Neural progenitor cell (in vitro differentiated cells): ENCODE results near the gene KLHL21. TPM values are rescaled to one million over a fixed set of nuclear protein-coding genes. Genes with fewer than 3 reads are reported as not detected.

ENCODE experiments used
- DNase-seq: peaks from one replicate; pipeline ENCODE4 v3.0.0-alpha.2; 2016; ENCODE audit warnings: low spot score
- H2AFZ ChIP-seq: fragments of 200-600 bp; sonication (generic); replicated peaks from 2 replicates; pipeline ENCODE4 v1.6.1; 2016; ENCODE audit warnings: antibody characterized with exemption
- H3F3A ChIP-seq: fragments of 200-600 bp; sonication (generic); 2 replicates; pipeline ENCODE4 v1.6.1; 2016; ENCODE audit warnings: antibody characterized with exemption, low read depth
- H3K27ac ChIP-seq: fragments of 200-600 bp; sonication (generic); 2 replicates; pipeline ENCODE4 v1.5.1; 2016; ENCODE audit warnings: mild to moderate bottlenecking
- H3K27me3 ChIP-seq: fragments of 200-600 bp; sonication (generic); 2 replicates; pipeline ENCODE4 v1.6.1; 2016; ENCODE audit warnings: mild to moderate bottlenecking, moderate library complexity
- H3K36me3 ChIP-seq: fragments of 200-600 bp; sonication (generic); 2 replicates; pipeline ENCODE4 v1.5.1; 2016
- H3K4me1 ChIP-seq: fragments of 200-600 bp; sonication (generic); 2 replicates; pipeline ENCODE4 v1.6.1; 2016; ENCODE audit warnings: mixed run types
- H3K4me2 ChIP-seq: fragments of 200-600 bp; sonication (generic); 2 replicates; pipeline ENCODE4 v1.6.1; 2016
- H3K4me3 ChIP-seq: fragments of 200-600 bp; sonication (generic); 2 replicates; pipeline ENCODE4 v1.5.1; 2016
- H3K79me2 ChIP-seq: fragments of 200-600 bp; sonication (generic); 2 replicates; pipeline ENCODE4 v1.6.1; 2016; ENCODE audit warnings: low read depth
- H3K9ac ChIP-seq: fragments of 200-600 bp; sonication (generic); 2 replicates; pipeline ENCODE4 v1.6.1; 2016
- H3K9me3 ChIP-seq: fragments of 200-600 bp; sonication (generic); 2 replicates; pipeline ENCODE4 v1.5.1; 2016; ENCODE audit warnings: low read depth
- H4K20me1 ChIP-seq: fragments of 200-600 bp; sonication (generic); 2 replicates; pipeline ENCODE4 v1.6.1; 2016; ENCODE audit warnings: low read depth
- H3K27ac Mint-ChIP-seq: 3 replicates; pipeline ENCODE4 v1.8.0; 2021; ENCODE audit warnings: mixed read lengths
- H3K27me3 Mint-ChIP-seq: 2 replicates; pipeline ENCODE4 v1.8.0; 2022; ENCODE audit warnings: low read depth, mild to moderate bottlenecking, inconsistent platforms, moderate library complexity, mixed read lengths; ENCODE audit not compliant: insufficient read depth
- H3K36me3 Mint-ChIP-seq: 3 replicates; pipeline ENCODE4 v1.8.0; 2021; ENCODE audit warnings: mixed read lengths
- H3K4me1 Mint-ChIP-seq: 3 replicates; pipeline ENCODE4 v1.8.0; 2021; ENCODE audit warnings: mixed read lengths
- H3K4me3 Mint-ChIP-seq: 3 replicates; pipeline ENCODE4 v1.8.0; 2021; ENCODE audit warnings: mild to moderate bottlenecking, moderate library complexity, mixed read lengths
- H3K9me3 Mint-ChIP-seq: 3 replicates; pipeline ENCODE4 v1.8.0; 2020; ENCODE audit warnings: mixed read lengths
- CTCF ChIP-seq: fragments of 200-600 bp; sonication (generic); IDR thresholded peaks from 2 replicates; pipeline ENCODE4 v1.5.1; 2017; ENCODE audit warnings: antibody characterized with exemption, mild to moderate bottlenecking
- EZH2 ChIP-seq: fragments of 200-600 bp; sonication (generic); IDR thresholded peaks from 2 replicates; pipeline ENCODE4 v1.6.1; 2017; ENCODE audit warnings: antibody characterized with exemption, mild to moderate bottlenecking, moderate library complexity
- EZH2phosphoT487 ChIP-seq: fragments of 200-600 bp; sonication (generic); IDR thresholded peaks from 2 replicates; pipeline ENCODE4 v1.6.1; 2017; ENCODE audit warnings: antibody characterized with exemption
- total RNA-seq: library from RNA; depleted of rRNA; stranded (reverse); fragments of >200 nt; gene quantifications from 2 replicates; pipeline ENCODE4 v1.2.3, GENCODE V29; 2015; ENCODE audit warnings: low replicate concordance

The KLHL21 gene
- total RNA-seq, 1 donor from 2014 or later, result 4.8 TPM

- H3K27ac ChIP-seq, result no peak overlapping the region
- Mint-ChIP-seq H3K4me3 (peak overlapping the region; percentile 44), H3K27ac (peak overlapping the region; percentile 27)
Observed at GRCh38 chr1:6584126-6585080, 18.3 kb downstream of the KLHL21 start.

GRCh38 chr1:6582370-6582769 is 20.3 kb downstream of the KLHL21 start:
- peaks cover 29% of the 10 kb centered on the region for H3K4me1 Mint-ChIP-seq
- Histone ChIP-seq H2AFZ (no peak overlapping the region), H3K4me1 (peaks cover 13% of the 10 kb centered on the region), H3K4me3 (no peak overlapping the region), H3K27ac (no peak overlapping the region), H3K9ac (no peak overlapping the region), H3K27me3 (no peaks in the 10 kb centered on the region), H3K9me3 (no peaks in the 10 kb centered on the region), H3K79me2 (peaks cover 26% of the 10 kb centered on the region), H3K4me2 (no peak overlapping the region), H4K20me1 (peaks cover 16% of the 10 kb centered on the region), H3K36me3 (no peaks in the 10 kb centered on the region), H3F3A (peaks cover 13% of the 10 kb centered on the region)
- peaks cover 7% of the 10 kb centered on the region for H3K27me3 Mint-ChIP-seq
- no peak for DNase-seq
- no peaks in the 10 kb centered on the region for H3K36me3 Mint-ChIP-seq
- peak overlapping the region; percentile 71 for H3K4me3 Mint-ChIP-seq
- no peak for TF ChIP-seq EZH2
- TF ChIP-seq CTCF, result no peak
- TF ChIP-seq EZH2phosphoT487, result no peak
- H3K27ac Mint-ChIP-seq, result no peak overlapping the region
- no peaks in the 10 kb centered on the region for H3K9me3 Mint-ChIP-seq

More at GRCh38 chr1:6584126-6585080, 18.3 kb downstream of the KLHL21 start:
- H3K4me3 ChIP-seq, result no peak overlapping the region
- no peak for DNase-seq
- H3K9ac ChIP-seq, result no peak overlapping the region
- H4K20me1 ChIP-seq, result peaks cover 16% of the 10 kb centered on the region
- peaks cover 19% of the 10 kb centered on the region for H3K4me1 Mint-ChIP-seq
- peaks cover 2% of the 10 kb centered on the region for H3K36me3 Mint-ChIP-seq
- peaks cover 7% of the 10 kb centered on the region for H3K27me3 Mint-ChIP-seq
- peaks cover 26% of the 10 kb centered on the region for H3K79me2 ChIP-seq
- no peaks in the 10 kb centered on the region for H3K9me3 ChIP-seq
- H3K36me3 ChIP-seq, result no peaks in the 10 kb centered on the region
- no peaks in the 10 kb centered on the region for H3K9me3 Mint-ChIP-seq
- H3K27me3 ChIP-seq, result no peaks in the 10 kb centered on the region
- no peak overlapping the region for H3K4me2 ChIP-seq
- H2AFZ ChIP-seq, result no peak overlapping the region
- no peak for TF ChIP-seq EZH2phosphoT487
- peak; percentile 18 for TF ChIP-seq CTCF
- no peak for TF ChIP-seq EZH2
- H3K4me1 ChIP-seq, result peaks cover 9% of the 10 kb centered on the region
- H3F3A ChIP-seq, result peaks cover 7% of the 10 kb centered on the region

GRCh38 chr1:6581561-6582305 is 20.9 kb downstream of the KLHL21 start:
- Histone ChIP-seq H3K27me3 (no peaks in the 10 kb centered on the region), H3K9me3 (no peaks in the 10 kb centered on the region), H3F3A (peaks cover 13% of the 10 kb centered on the region), H3K27ac (no peak overlapping the region), H3K4me1 (peaks cover 13% of the 10 kb centered on the region), H3K36me3 (no peaks in the 10 kb centered on the region), H3K4me2 (no peak overlapping the region), H2AFZ (no peak overlapping the region), H3K79me2 (peaks cover 26% of the 10 kb centered on the region), H4K20me1 (peaks cover 16% of the 10 kb centered on the region), H3K4me3 (no peak overlapping the region), H3K9ac (no peak overlapping the region)
- no peak for TF ChIP-seq EZH2
- no peak for TF ChIP-seq CTCF
- no peak for TF ChIP-seq EZH2phosphoT487
- DNase-seq, result no peak
- Mint-ChIP-seq H3K9me3 (no peaks in the 10 kb centered on the region), H3K4me1 (peaks cover 29% of the 10 kb centered on the region), H3K27me3 (peaks cover 7% of the 10 kb centered on the region), H3K4me3 (peak overlapping the region; percentile 72), H3K27ac (no peak overlapping the region), H3K36me3 (no peaks in the 10 kb centered on the region)
